MCF 10A (cell line): ENCODE data around the gene GPAT2. TPM values are rescaled to one million over a fixed set of nuclear protein-coding genes. Genes with fewer than 3 reads are reported as not detected.

ENCODE experiments used
- BruUV-seq: library from RNA; stranded (reverse); fragments of 400-500 nt; replicated peaks from 2 replicates; lab custom pipeline; 2021; lab: Mats Ljungman, UMichigan
- CTCF ChIA-PET: fragments of 300-600 bp; sonication (Branson Sonifier 250); formaldehyde crosslinking; extraction: SDS; loops from one replicate; lab custom pipeline; 2021; ENCODE audit warnings: antibody characterized with exemption, inconsistent platforms; lab: Yijun Ruan, JAX
- POLR2A ChIA-PET: fragments of 300-600, 350-650 bp; sonication (Branson Sonifier 250); formaldehyde crosslinking; extraction: SDS; loops from one replicate; lab custom pipeline; 2020; ENCODE audit warnings: antibody characterized with exemption, inconsistent platforms; lab: Yijun Ruan, JAX
- DNase-seq: peaks from one replicate; pipeline ENCODE4 v3.0.0-alpha.2; 2018; ENCODE audit not compliant: unreplicated experiment
- H3K27ac Mint-ChIP-seq: one replicate; pipeline ENCODE4 v1.8.0; 2022; ENCODE audit warnings: mild to moderate bottlenecking, low read depth, mixed read lengths; ENCODE audit not compliant: unreplicated experiment
- H3K27me3 Mint-ChIP-seq: one replicate; pipeline ENCODE4 v1.8.0; 2022; ENCODE audit warnings: mixed read lengths; ENCODE audit not compliant: insufficient read depth, unreplicated experiment
- H3K36me3 Mint-ChIP-seq: one replicate; pipeline ENCODE4 v1.8.0; 2022; ENCODE audit warnings: mild to moderate bottlenecking, moderate library complexity, mixed read lengths; ENCODE audit not compliant: insufficient read depth, unreplicated experiment
- H3K4me1 Mint-ChIP-seq: one replicate; pipeline ENCODE4 v1.8.0; 2022; ENCODE audit warnings: mixed read lengths; ENCODE audit not compliant: insufficient read depth, unreplicated experiment
- H3K4me3 Mint-ChIP-seq: one replicate; pipeline ENCODE4 v1.8.0; 2022; ENCODE audit warnings: mild to moderate bottlenecking, moderate library complexity, mixed read lengths; ENCODE audit not compliant: unreplicated experiment
- H3K9me3 Mint-ChIP-seq: one replicate; pipeline ENCODE4 v1.8.0; 2022; ENCODE audit warnings: mixed read lengths; ENCODE audit not compliant: unreplicated experiment
- CTCF ChIP-seq: fragments of 200-600 bp; IDR thresholded peaks from one replicate; pipeline ENCODE4 v1.8.0; 2022; ENCODE audit warnings: antibody characterized with exemption, mild to moderate bottlenecking; ENCODE audit not compliant: unreplicated experiment
- intact Hi-C: fragments of 100-400 bp; cut with micrococcal nuclease; formaldehyde crosslinking; loops from 2 replicates; pipeline ENCODE4 v1.14.1; 2022
- total RNA-seq: library from RNA; stranded (reverse); gene quantifications from 2 replicates; pipeline ENCODE4 v1.2.3, GENCODE V29; 2022

Gene GPAT2
- total RNA-seq, 1 experiment from 2014 or later = not detected

- CTCF ChIA-PET = interaction anchor here (0.5 to 0.7 kb wide), 2 partner anchors 9 to 60 kb away, joined by 3 read pairs; no protein-coding TSS in a partner anchor
- POLR2A ChIA-PET = interaction anchor here (0.6 kb wide), 1 partner anchor 17 kb away, joined by 3 read pairs; no protein-coding TSS in a partner anchor
- Mint-ChIP-seq H3K9me3 (no peaks in the 10 kb centered on the region), H3K36me3 (no peaks in the 10 kb centered on the region), H3K27me3 (peaks cover 25% of the 10 kb centered on the region), H3K27ac (no peak overlapping the region), H3K4me1 (no peaks in the 10 kb centered on the region), H3K4me3 (no peak overlapping the region)
- intact Hi-C loops = no loop called here
- DNase-seq = no peak
- no peak for TF ChIP-seq CTCF
- no TSS peak for BruUV-seq
Observed at GRCh38 chr2:96082211-96083063, 47.7 kb upstream of the GPAT2 start.

DNA sequence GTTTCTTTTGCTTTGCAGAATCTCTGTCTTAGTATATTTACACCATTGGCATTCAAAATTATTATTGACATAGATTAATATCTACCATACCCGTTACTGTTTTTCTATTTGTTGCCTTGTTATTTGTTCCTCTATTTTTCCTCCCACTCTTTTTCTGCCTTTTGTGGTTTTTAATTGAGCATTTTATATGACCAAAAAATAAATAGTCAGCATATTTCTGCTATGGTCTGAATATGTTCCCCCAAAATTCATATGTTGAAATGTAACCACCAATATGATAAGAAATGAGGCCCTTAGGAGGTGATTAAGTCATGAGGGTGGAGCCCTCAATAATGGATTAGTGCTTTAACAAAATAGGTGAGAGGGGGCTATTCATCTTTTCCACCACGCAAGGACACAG, 46.3 kb upstream of the GPAT2 start:
- no peaks in the 10 kb centered on the region for H3K4me1 Mint-ChIP-seq
- H3K4me3 Mint-ChIP-seq = no peak overlapping the region
- POLR2A ChIA-PET = no interaction called here
- CTCF ChIA-PET = no interaction called here
- intact Hi-C loops = no loop called here
- DNase-seq = no peak
- no peak overlapping the region for H3K27ac Mint-ChIP-seq
- peaks cover 3% of the 10 kb centered on the region for H3K9me3 Mint-ChIP-seq
- no peak for TF ChIP-seq CTCF
- no peaks in the 10 kb centered on the region for H3K36me3 Mint-ChIP-seq
- H3K27me3 Mint-ChIP-seq = peaks cover 25% of the 10 kb centered on the region
- BruUV-seq = no TSS peak

DNA sequence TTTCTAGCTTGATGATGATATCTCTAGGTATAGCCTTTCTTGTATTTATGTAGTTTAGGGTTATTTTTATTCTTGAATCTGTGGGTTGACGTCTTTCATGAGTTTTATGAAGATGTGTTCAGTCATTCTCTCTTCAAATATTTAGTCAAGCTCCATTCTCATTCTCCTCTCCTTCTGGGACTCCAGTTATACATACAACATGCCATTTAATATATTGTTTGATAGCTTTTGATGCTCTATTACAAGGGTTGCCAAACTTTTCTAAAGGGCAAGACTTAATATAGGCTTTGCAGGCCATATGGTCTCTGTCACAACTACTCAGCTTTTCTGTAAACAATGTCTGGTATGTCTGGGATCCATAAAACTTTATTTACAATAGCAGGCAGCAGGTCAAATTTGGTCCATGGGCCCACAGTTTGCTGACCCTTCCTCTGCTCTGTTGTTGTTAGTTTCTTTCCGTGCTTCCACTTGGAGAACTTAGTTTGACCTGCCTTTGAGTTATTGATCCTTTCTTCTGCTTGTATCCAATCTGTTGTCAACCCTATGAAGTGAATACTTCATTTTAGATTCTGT, 40.6 kb upstream of the GPAT2 start:
- peaks cover 12% of the 10 kb centered on the region for H3K27me3 Mint-ChIP-seq
- no peak overlapping the region for H3K4me3 Mint-ChIP-seq
- ChIA-PET CTCF (interaction anchor here (1.1 to 1.3 kb wide), 2 partner anchors 22 to 99 kb away, joined by 3 to 4 read pairs; no protein-coding TSS in a partner anchor), POLR2A (no interaction called here)
- H3K4me1 Mint-ChIP-seq = no peaks in the 10 kb centered on the region
- no TSS peak for BruUV-seq
- intact Hi-C loops = no loop called here
- no peak for TF ChIP-seq CTCF
- H3K36me3 Mint-ChIP-seq = no peaks in the 10 kb centered on the region
- H3K27ac Mint-ChIP-seq = no peak overlapping the region
- no peak for DNase-seq
- H3K9me3 Mint-ChIP-seq = peaks cover 12% of the 10 kb centered on the region

GRCh38 chr2:96074156-96074555, 39.4 kb upstream of the GPAT2 start:
- no peak for DNase-seq
- Mint-ChIP-seq H3K27me3 (peaks cover 8% of the 10 kb centered on the region), H3K4me3 (no peak overlapping the region), H3K36me3 (no peaks in the 10 kb centered on the region), H3K27ac (no peak overlapping the region), H3K4me1 (no peaks in the 10 kb centered on the region), H3K9me3 (peaks cover 12% of the 10 kb centered on the region)
- no TSS peak for BruUV-seq
- POLR2A ChIA-PET = no interaction called here
- intact Hi-C loops = no loop called here
- CTCF ChIA-PET = interaction anchor here (1.1 to 1.3 kb wide), 2 partner anchors 23 to 100 kb away, joined by 3 to 4 read pairs; no protein-coding TSS in a partner anchor
- no peak for TF ChIP-seq CTCF
